ENCODE measurements around the gene RAB8B.

GRCh38 chr15:63181648-63182047, 7.8 kb upstream of the RAB8B start:
- TF ChIP-seq MAX (IDR thresholded peaks at IDR 0.05; ENCODE audit: low read depth, low read length) (no peak), CTCF (IDR thresholded peaks at IDR 0.05; ENCODE audit: low read depth, low read length) (no peak), POLR2A (IDR thresholded peaks at IDR 0.05; ENCODE audit: extremely low read depth, insufficient read length) (no peak)

Measured in NB4 (cell line).